K562 (cell line): ENCODE data around the gene TRIOBP. TPM values are rescaled to one million over a fixed set of nuclear protein-coding genes. Genes with fewer than 3 reads are reported as not detected.

ENCODE experiments used
- ATAC-seq: fragments of 200-7000 bp; cut with Tn5 transposase; 3 replicates; pipeline ENCODE4 v1.9.1; 2020; ENCODE audit warnings: moderate library complexity
- BruUV-seq: library from RNA; stranded (reverse); fragments of 400-500 nt; replicated peaks from 2 replicates; lab custom pipeline; 2021; lab: Mats Ljungman, UMichigan
- CTCF ChIA-PET: fragments of 300-600 bp; formaldehyde crosslinking; extraction: SDS; loops from one replicate; lab custom pipeline; 2021; ENCODE audit warnings: low intra/inter-chr PET ratio; lab: Yijun Ruan, JAX
- POLR2A ChIA-PET: fragments of 300-600, 350-650 bp; sonication (Branson Sonifier 250); formaldehyde crosslinking; extraction: SDS; loops from one replicate; lab custom pipeline; 2021; ENCODE audit warnings: antibody characterized with exemption, inconsistent platforms; lab: Yijun Ruan, JAX
- DNase-seq, 4 experiments: peaks; one replicate each; pipeline versions ENCODE4 v3.0.0 to v3.0.0-alpha.2; 2011 to 2018; ENCODE audit warnings: low spot score in 3 of 4, mixed read lengths in 3 of 4; ENCODE audit errors: extremely low read depth in 1 of 4
- FAIRE-seq: peaks from 2 replicates; lab custom pipeline; 2011; peaks lifted over from hg19 to GRCh38; lab: Jason Lieb, UNC
- H2AFZ ChIP-seq: 2 replicates; pipeline ENCODE4 v1.6.0; 2011; ENCODE audit warnings: low read depth, low read length, control low read depth, inconsistent platforms
- H3K27ac ChIP-seq: fragments of 200-600 bp; 3 replicates; pipeline ENCODE4 v1.8.0; 2011; ENCODE audit warnings: low read depth, mild to moderate bottlenecking, control low read depth, inconsistent platforms, low read length, moderate library complexity, mixed read lengths; ENCODE audit errors: extremely low read depth
- H3K27me3 ChIP-seq, 2 experiments: fragments of 300-600 bp in 1 of 2; 2 replicates in 1 of 2; 3 replicates in 1 of 2; pipeline versions ENCODE4 v1.6.0 to v1.8.0; 2011; ENCODE audit warnings: inconsistent platforms in 2 of 2, low read length in 2 of 2, mild to moderate bottlenecking in 1 of 2, mixed read lengths in 1 of 2, moderate library complexity in 1 of 2; ENCODE audit not compliant: control insufficient read depth in 2 of 2, insufficient read depth in 2 of 2
- H3K36me3 ChIP-seq: fragments of 300-600 bp; 3 replicates; pipeline ENCODE4 v1.8.0; 2011; ENCODE audit warnings: mild to moderate bottlenecking, low read length, inconsistent platforms; ENCODE audit not compliant: control insufficient read depth, insufficient read depth
- H3K4me1 ChIP-seq, 2 experiments: fragments of 200-600 bp in 1 of 2; replicated peaks in 1 of 2; 2 replicates in 1 of 2; 3 replicates in 1 of 2; pipeline versions ENCODE4 v1.5.1 to v1.8.0; 2011; ENCODE audit warnings: inconsistent platforms in 2 of 2, low read length in 2 of 2, mild to moderate bottlenecking in 1 of 2, mixed read lengths in 1 of 2, moderate library complexity in 1 of 2; ENCODE audit not compliant: control insufficient read depth in 2 of 2, insufficient read depth in 2 of 2
- H3K4me2 ChIP-seq: 2 replicates; pipeline ENCODE4 v1.6.1; 2011; ENCODE audit warnings: low read length, control low read depth, inconsistent platforms, mixed read lengths; ENCODE audit not compliant: insufficient read depth
- H3K4me3 ChIP-seq: fragments of 200-600 bp; sonication (generic), shearing (Covaris generic); 2 replicates; pipeline ENCODE4 v1.5.1; 2016; ENCODE audit warnings: control low read depth, inconsistent platforms
- H3K79me2 ChIP-seq: fragments of 200-600 bp; 3 replicates; pipeline ENCODE4 v1.8.0; 2011; ENCODE audit warnings: low read length, inconsistent platforms; ENCODE audit not compliant: control insufficient read depth, insufficient read depth
- H3K9ac ChIP-seq, 2 experiments: 2 replicates each; pipeline versions ENCODE4 v1.6.0 to v1.6.1; 2011; ENCODE audit warnings: low read depth in 2 of 2, low read length in 2 of 2, control low read depth in 1 of 2, inconsistent platforms in 1 of 2, mild to moderate bottlenecking in 1 of 2, mixed read lengths in 1 of 2; ENCODE audit not compliant: insufficient read depth in 1 of 2
- H3K9me1 ChIP-seq: one replicate; pipeline ENCODE4 v1.6.0; 2011; ENCODE audit warnings: inconsistent platforms, mild to moderate bottlenecking, low read length, moderate library complexity; ENCODE audit not compliant: control insufficient read depth, insufficient read depth
- H3K9me3 ChIP-seq: replicated peaks from 2 replicates; pipeline ENCODE4 v1.5.1; 2011; ENCODE audit warnings: low read depth, low read length, inconsistent platforms; ENCODE audit not compliant: control insufficient read depth, insufficient read depth
- H4K20me1 ChIP-seq: replicated peaks from 2 replicates; pipeline ENCODE4 v1.6.1; 2011; ENCODE audit warnings: low read length, inconsistent platforms, mixed read lengths; ENCODE audit not compliant: control insufficient read depth, insufficient read depth
- MNT ChIP-seq, 2 experiments: fragments of 450-650 bp; conservative IDR thresholded peaks; 2 replicates each; pipeline ENCODE4 v1.6.1; 2017; ENCODE audit warnings: mild to moderate bottlenecking in 2 of 2, moderate library complexity in 2 of 2
- NFATC3 ChIP-seq: fragments of 450-650 bp; IDR thresholded peaks from 2 replicates; pipeline ENCODE4 v1.6.1; 2017; ENCODE audit warnings: mild to moderate bottlenecking
- PHTF2 ChIP-seq: fragments of 250-450 bp; sonication (Bioruptor Pico); IDR thresholded peaks from 2 replicates; pipeline ENCODE4 v1.5.0; 2021; ENCODE audit warnings: mild to moderate bottlenecking
- SUPT5H ChIP-seq: fragments of 450-650 bp; IDR thresholded peaks from 2 replicates; pipeline ENCODE4 v1.6.1; 2016
- TEAD2 ChIP-seq: fragments of 450-650 bp; IDR thresholded peaks from 2 replicates; pipeline ENCODE4 v1.6.1; 2016; ENCODE audit warnings: missing genetic modification characterization, control low read depth, missing compliant biosample characterization
- ZFP36 ChIP-seq: fragments of 150-350 bp; IDR thresholded peaks from 2 replicates; pipeline ENCODE4 v1.6.1; 2018; ENCODE audit warnings: low read length, low read depth; ENCODE audit not compliant: partially characterized antibody
- WGBS: fragments of 100-300 bp; shearing (Covaris generic); methylation state at CpG from one replicate; pipeline ENCODE4 v1.1.6; 2016; ENCODE audit warnings: low coverage, mixed read lengths; ENCODE audit not compliant: insufficient coverage; ENCODE audit errors: missing lambda C conversion rate; 5-methylcytosine and 5-hydroxymethylcytosine counted together
- in situ Hi-C: fragments of 300-500 bp; cut with MboI; formaldehyde crosslinking; loops from 4 replicates; pipeline ENCODE4 v1.15.0; 2018; ENCODE audit warnings: inconsistent platforms, mixed read lengths
- intact Hi-C: fragments of 100-400 bp; cut with micrococcal nuclease; formaldehyde crosslinking; loops from 2 replicates; pipeline ENCODE4 v1.14.2; 2022
- polyA plus RNA-seq, 8 experiments: library from polyadenylated mRNA; depleted of rRNA in 4 of 8; stranded (reverse) in 5 of 8; unstranded in 3 of 8; fragments of >200 nt; fragmentation: Nextera tagmentation in 2 of 8; fragmentation: Illumina TruSeq in 1 of 8; extraction: Ambion mirVana in 2 of 8; extraction: Trizol in 1 of 8; gene quantifications; 2 replicates each; pipeline versions ENCODE4 v1.2.1 to v1.2.3, GENCODE V29; 2011 to 2014; ENCODE audit warnings: inconsistent platforms in 1 of 8, missing spikeins in 1 of 8
- total RNA-seq, 7 experiments: library from RNA; depleted of rRNA in 6 of 7; stranded (reverse); fragments of >200 nt in 6 of 7; fragmentation: Illumina TruSeq in 2 of 7; extraction: Trizol in 2 of 7; gene quantifications; 2 replicates each; pipeline versions ENCODE4 v1.2.1 to v1.2.3, GENCODE V29; 2011 to 2021; ENCODE audit warnings: low replicate concordance in 1 of 7
- TF ChIP-seq, protein P1 (sequence below): conservative IDR thresholded peaks from 2 replicates; pipeline ENCODE4 v1.6.1; 2011; ENCODE audit warnings: low read depth, mild to moderate bottlenecking, low read length; ENCODE audit not compliant: control insufficient read depth
- TF ChIP-seq, protein P2 (sequence below): sonication (generic); formaldehyde crosslinking; IDR thresholded peaks from 2 replicates; pipeline ENCODE4 v1.8.0; 2022; ENCODE audit warnings: mild to moderate bottlenecking, low read depth, missing genetic modification reagents
- TF ChIP-seq, protein P3 (sequence below): fragments of 250-450 bp; sonication (Bioruptor Pico); IDR thresholded peaks from 2 replicates; pipeline ENCODE4 v1.5.0; 2020; ENCODE audit warnings: mild to moderate bottlenecking
- TF ChIP-seq, protein P4 (sequence below): sonication (generic); formaldehyde crosslinking; IDR thresholded peaks from 2 replicates; pipeline ENCODE4 v1.8.1; 2023; ENCODE audit warnings: mild to moderate bottlenecking, missing genetic modification reagents

Gene TRIOBP
- total and polyA plus RNA-seq, 9 of the 15 experiments (the other 6 are each of a cell fraction or from before 2014, with no cell fraction given) = 0.24 to 13.8 (median 5.5) TPM

DNA sequence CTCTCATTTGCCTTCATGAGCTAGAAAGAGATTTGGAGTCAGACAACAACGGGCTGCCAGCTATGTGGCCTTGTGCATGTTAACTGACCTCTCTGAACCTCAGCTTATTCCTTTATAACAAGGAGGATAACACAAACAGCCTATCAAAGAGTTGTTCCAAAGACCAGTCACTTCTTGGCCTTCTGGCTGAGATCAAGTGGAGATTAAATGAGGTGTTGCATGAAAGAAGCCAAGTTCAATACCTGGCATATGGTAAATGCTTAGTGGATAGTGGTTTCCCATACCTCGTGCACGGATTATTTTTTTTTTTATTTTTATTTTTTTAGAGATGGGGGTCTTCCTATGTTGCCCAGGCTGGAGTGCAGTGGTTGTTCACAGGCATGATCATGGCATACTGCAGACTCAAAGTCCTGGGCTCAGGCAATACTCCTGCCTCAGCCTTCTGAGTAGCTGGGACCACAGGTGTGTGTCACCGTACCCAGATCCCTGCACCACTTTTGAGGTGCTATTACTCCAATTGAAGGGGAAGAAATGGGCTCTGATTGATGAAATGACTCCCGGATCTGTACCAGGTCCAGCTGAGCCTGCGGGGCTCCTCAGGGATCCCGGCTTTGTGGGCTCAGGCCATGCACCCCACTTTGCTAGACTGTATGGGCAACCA lies 16.5 kb upstream of the TRIOBP start:
- WGBS = 71% methylated on average over 6 of the region's 7 CpGs
- peaks cover 23% of the 10 kb centered on the region for H3K79me2 ChIP-seq
- no peak overlapping the region for H3K4me3 ChIP-seq
- ChIA-PET CTCF (no interaction called here), POLR2A (interaction anchor here (1.2 to 1.4 kb wide), 2 partner anchors 21 to 36 kb away, joined by 6 read pairs; no protein-coding TSS in a partner anchor)
- DNase-seq (no peak), FAIRE-seq (no peak), ATAC-seq (no peak)
- peaks cover 9 to 43% of the 10 kb centered on the region in 2 experiments; a peak in 4 of 5 replicates for H3K4me1 ChIP-seq
- in situ Hi-C loops (no loop called here), intact Hi-C loops (no loop called here)
- peaks cover 5% of the 10 kb centered on the region; the same call in 1 of the 3 replicates for H3K36me3 ChIP-seq
- no peaks in the 10 kb centered on the region for H4K20me1 ChIP-seq
- H3K9ac ChIP-seq = no peak overlapping the region
- H2AFZ ChIP-seq = no peak overlapping the region
- TF ChIP-seq, protein P1, sequence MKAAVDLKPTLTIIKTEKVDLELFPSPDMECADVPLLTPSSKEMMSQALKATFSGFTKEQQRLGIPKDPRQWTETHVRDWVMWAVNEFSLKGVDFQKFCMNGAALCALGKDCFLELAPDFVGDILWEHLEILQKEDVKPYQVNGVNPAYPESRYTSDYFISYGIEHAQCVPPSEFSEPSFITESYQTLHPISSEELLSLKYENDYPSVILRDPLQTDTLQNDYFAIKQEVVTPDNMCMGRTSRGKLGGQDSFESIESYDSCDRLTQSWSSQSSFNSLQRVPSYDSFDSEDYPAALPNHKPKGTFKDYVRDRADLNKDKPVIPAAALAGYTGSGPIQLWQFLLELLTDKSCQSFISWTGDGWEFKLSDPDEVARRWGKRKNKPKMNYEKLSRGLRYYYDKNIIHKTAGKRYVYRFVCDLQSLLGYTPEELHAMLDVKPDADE = no peak
- TF ChIP-seq, protein P2, sequence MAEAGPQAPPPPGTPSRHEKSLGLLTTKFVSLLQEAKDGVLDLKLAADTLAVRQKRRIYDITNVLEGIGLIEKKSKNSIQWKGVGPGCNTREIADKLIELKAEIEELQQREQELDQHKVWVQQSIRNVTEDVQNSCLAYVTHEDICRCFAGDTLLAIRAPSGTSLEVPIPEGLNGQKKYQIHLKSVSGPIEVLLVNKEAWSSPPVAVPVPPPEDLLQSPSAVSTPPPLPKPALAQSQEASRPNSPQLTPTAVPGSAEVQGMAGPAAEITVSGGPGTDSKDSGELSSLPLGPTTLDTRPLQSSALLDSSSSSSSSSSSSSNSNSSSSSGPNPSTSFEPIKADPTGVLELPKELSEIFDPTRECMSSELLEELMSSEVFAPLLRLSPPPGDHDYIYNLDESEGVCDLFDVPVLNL (CRISPR knock-in tag) = no peak
- TF ChIP-seq, protein P3, sequence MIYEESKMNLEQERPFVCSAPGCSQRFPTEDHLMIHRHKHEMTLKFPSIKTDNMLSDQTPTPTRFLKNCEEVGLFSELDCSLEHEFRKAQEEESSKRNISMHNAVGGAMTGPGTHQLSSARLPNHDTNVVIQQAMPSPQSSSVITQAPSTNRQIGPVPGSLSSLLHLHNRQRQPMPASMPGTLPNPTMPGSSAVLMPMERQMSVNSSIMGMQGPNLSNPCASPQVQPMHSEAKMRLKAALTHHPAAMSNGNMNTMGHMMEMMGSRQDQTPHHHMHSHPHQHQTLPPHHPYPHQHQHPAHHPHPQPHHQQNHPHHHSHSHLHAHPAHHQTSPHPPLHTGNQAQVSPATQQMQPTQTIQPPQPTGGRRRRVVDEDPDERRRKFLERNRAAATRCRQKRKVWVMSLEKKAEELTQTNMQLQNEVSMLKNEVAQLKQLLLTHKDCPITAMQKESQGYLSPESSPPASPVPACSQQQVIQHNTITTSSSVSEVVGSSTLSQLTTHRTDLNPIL (CRISPR knock-in tag) = no peak
- TF ChIP-seq ZFP36 = no peak
- TF ChIP-seq PHTF2 (CRISPR knock-in tag) = no peak
- TF ChIP-seq TEAD2 (tag) = no peak
- TF ChIP-seq, protein P4, sequence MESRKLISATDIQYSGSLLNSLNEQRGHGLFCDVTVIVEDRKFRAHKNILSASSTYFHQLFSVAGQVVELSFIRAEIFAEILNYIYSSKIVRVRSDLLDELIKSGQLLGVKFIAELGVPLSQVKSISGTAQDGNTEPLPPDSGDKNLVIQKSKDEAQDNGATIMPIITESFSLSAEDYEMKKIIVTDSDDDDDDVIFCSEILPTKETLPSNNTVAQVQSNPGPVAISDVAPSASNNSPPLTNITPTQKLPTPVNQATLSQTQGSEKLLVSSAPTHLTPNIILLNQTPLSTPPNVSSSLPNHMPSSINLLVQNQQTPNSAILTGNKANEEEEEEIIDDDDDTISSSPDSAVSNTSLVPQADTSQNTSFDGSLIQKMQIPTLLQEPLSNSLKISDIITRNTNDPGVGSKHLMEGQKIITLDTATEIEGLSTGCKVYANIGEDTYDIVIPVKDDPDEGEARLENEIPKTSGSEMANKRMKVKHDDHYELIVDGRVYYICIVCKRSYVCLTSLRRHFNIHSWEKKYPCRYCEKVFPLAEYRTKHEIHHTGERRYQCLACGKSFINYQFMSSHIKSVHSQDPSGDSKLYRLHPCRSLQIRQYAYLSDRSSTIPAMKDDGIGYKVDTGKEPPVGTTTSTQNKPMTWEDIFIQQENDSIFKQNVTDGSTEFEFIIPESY (CRISPR knock-in tag) = no peak
- TF ChIP-seq SUPT5H = no peak
- TF ChIP-seq MNT (conservative IDR thresholded peaks at IDR 0.05) = no peak
- TF ChIP-seq NFATC3 = no peak
- H3K27ac ChIP-seq = no peak overlapping the region
- no TSS peak for BruUV-seq
- H3K4me2 ChIP-seq = no peak overlapping the region
- H3K27me3 ChIP-seq = no peaks in the 10 kb centered on the region
- no peaks in the 10 kb centered on the region for H3K9me3 ChIP-seq
- no peaks in the 10 kb centered on the region for H3K9me1 ChIP-seq
